ENCODE results near the gene APOL4.
"Not testable (repeated sequence)": the region's sequence is repeated elsewhere in the genome, so short reads cannot be mapped to it uniquely, and the experiment has no call there.

Gene APOL4

GRCh38 chr22:36208914-36209313 is 7.3 kb upstream of the APOL4 start:
- Histone ChIP-seq H3K4me2 (ENCODE audit: low read length) (no peak overlapping the region), H3K4ac (ENCODE audit: low read depth, low read length) (no peak overlapping the region), H2BK15ac (replicated peaks; ENCODE audit: low read depth) (no peak overlapping the region), H3K79me1 (ENCODE audit: low read length) (no peaks in the 10 kb centered on the region), H2AK5ac (ENCODE audit: low read length) (no peak overlapping the region), H3K27ac (ENCODE audit: low read depth, low read length) (no peak overlapping the region), H3K4me1 (ENCODE audit: control insufficient read depth, low read depth, low read length) (no peaks in the 10 kb centered on the region), H3K36me3 (ENCODE audit: control insufficient read depth, insufficient read depth, low read length) (no peaks in the 10 kb centered on the region), H3K56ac (ENCODE audit: low read length) (no peak overlapping the region), H3K18ac (ENCODE audit: low read length) (no peak overlapping the region), H4K8ac (ENCODE audit: low read depth, low read length) (no peak overlapping the region), H2BK120ac (ENCODE audit: low read depth, low read length) (no peak overlapping the region), H3K79me2 (ENCODE audit: control insufficient read depth, insufficient read depth, low read length) (no peaks in the 10 kb centered on the region), H3K4me3 (ENCODE audit: low read length) (peak overlapping the region; percentile 15), H2BK5ac (ENCODE audit: low read length) (no peak overlapping the region), H4K5ac (ENCODE audit: low read length) (no peak overlapping the region), H3K9ac (ENCODE audit: low read length) (no peak overlapping the region), H3K23ac (ENCODE audit: low read length) (no peak overlapping the region), H3K27me3 (ENCODE audit: insufficient read depth, low read length, poor library complexity) (no peaks in the 10 kb centered on the region)
- no CpG with 5 or more reads among the region's 1 CpG for WGBS (ENCODE audit: extremely low coverage, insufficient coverage, low lambda C conversion rate)
- no peak for DNase-seq

GRCh38 chr22:36208162-36208765 is 6.7 kb upstream of the APOL4 start:
- no CpG with 5 or more reads among the region's 1 CpG for WGBS (ENCODE audit: extremely low coverage, insufficient coverage, low lambda C conversion rate)
- Histone ChIP-seq H3K27ac (ENCODE audit: low read depth, low read length) (no peak overlapping the region), H3K79me1 (ENCODE audit: low read length) (no peaks in the 10 kb centered on the region), H3K9ac (ENCODE audit: low read length) (no peak overlapping the region), H3K4me3 (ENCODE audit: low read length) (no peak overlapping the region), H2BK5ac (ENCODE audit: low read length) (no peak overlapping the region), H3K18ac (ENCODE audit: low read length) (no peak overlapping the region), H3K4ac (ENCODE audit: low read depth, low read length) (no peak overlapping the region), H3K79me2 (ENCODE audit: control insufficient read depth, insufficient read depth, low read length) (no peaks in the 10 kb centered on the region), H4K8ac (ENCODE audit: low read depth, low read length) (no peak overlapping the region), H3K56ac (ENCODE audit: low read length) (no peak overlapping the region), H3K23ac (ENCODE audit: low read length) (no peak overlapping the region), H3K27me3 (ENCODE audit: insufficient read depth, low read length, poor library complexity) (no peaks in the 10 kb centered on the region), H3K4me2 (ENCODE audit: low read length) (no peak overlapping the region), H2BK15ac (replicated peaks; ENCODE audit: low read depth) (no peak overlapping the region), H2AK5ac (ENCODE audit: low read length) (no peak overlapping the region), H4K5ac (ENCODE audit: low read length) (no peak overlapping the region), H2BK120ac (ENCODE audit: low read depth, low read length) (no peak overlapping the region), H3K4me1 (ENCODE audit: control insufficient read depth, low read depth, low read length) (no peaks in the 10 kb centered on the region), H3K36me3 (ENCODE audit: control insufficient read depth, insufficient read depth, low read length) (no peaks in the 10 kb centered on the region)
- DNase-seq: no peak

- no peak overlapping the region for H3K9ac ChIP-seq (ENCODE audit: low read length)
- no peaks in the 10 kb centered on the region for H3K79me1 ChIP-seq (ENCODE audit: low read length)
- H3K4ac ChIP-seq (ENCODE audit: low read depth, low read length): no peak overlapping the region
- H3K27me3 ChIP-seq (ENCODE audit: insufficient read depth, low read length, poor library complexity): no peaks in the 10 kb centered on the region
- no peak for DNase-seq
- no peak overlapping the region for H4K8ac ChIP-seq (ENCODE audit: low read depth, low read length)
- no peak overlapping the region for H4K5ac ChIP-seq (ENCODE audit: low read length)
- no peak overlapping the region for H2AK5ac ChIP-seq (ENCODE audit: low read length)
- no peaks in the 10 kb centered on the region for H3K4me1 ChIP-seq (ENCODE audit: control insufficient read depth, low read depth, low read length)
- no peak overlapping the region for H2BK15ac ChIP-seq (replicated peaks; ENCODE audit: low read depth)
- H3K56ac ChIP-seq (ENCODE audit: low read length): no peak overlapping the region
- WGBS (ENCODE audit: extremely low coverage, insufficient coverage, low lambda C conversion rate): no CpG with 5 or more reads among the region's 1 CpG
- H3K4me3 ChIP-seq (ENCODE audit: low read length): no peak overlapping the region
- H2BK120ac ChIP-seq (ENCODE audit: low read depth, low read length): no peak overlapping the region
- H3K18ac ChIP-seq (ENCODE audit: low read length): no peak overlapping the region
- no peak overlapping the region for H2BK5ac ChIP-seq (ENCODE audit: low read length)
- H3K27ac ChIP-seq (ENCODE audit: low read depth, low read length): no peak overlapping the region
- H3K23ac ChIP-seq (ENCODE audit: low read length): no peak overlapping the region
- no peaks in the 10 kb centered on the region for H3K79me2 ChIP-seq (ENCODE audit: control insufficient read depth, insufficient read depth, low read length)
- no peaks in the 10 kb centered on the region for H3K36me3 ChIP-seq (ENCODE audit: control insufficient read depth, insufficient read depth, low read length)
- H3K4me2 ChIP-seq (ENCODE audit: low read length): no peak overlapping the region
Observed at GRCh38 chr22:36206255-36206654, 4.6 kb upstream of the APOL4 start.

DNA sequence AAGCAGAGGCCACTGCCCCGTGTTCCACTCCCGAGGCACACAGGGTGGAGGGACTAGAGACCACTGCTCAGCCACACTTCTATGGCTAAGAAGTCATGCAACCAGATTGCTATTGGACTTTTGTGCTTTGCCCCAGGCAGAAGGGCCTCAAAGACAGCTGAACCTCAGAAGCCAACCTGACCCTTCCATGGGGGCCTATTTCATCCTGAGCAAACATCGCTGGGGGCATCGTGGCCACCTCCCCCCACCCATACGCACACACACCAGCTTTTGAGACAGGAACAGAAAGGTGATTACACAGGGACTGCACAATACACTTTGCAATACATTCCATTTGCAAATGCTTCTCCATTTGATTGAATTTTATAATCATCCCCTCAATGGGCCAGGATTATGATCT is 4.0 kb upstream of the APOL4 start:
- not testable (repeated sequence) for H3K23ac ChIP-seq (ENCODE audit: low read length); H3K4me3 ChIP-seq (ENCODE audit: low read length); H3K27me3 ChIP-seq (ENCODE audit: insufficient read depth, low read length, poor library complexity); H3K9ac ChIP-seq (ENCODE audit: low read length); H3K56ac ChIP-seq (ENCODE audit: low read length); H3K18ac ChIP-seq (ENCODE audit: low read length); H3K27ac ChIP-seq (ENCODE audit: low read depth, low read length); H3K79me2 ChIP-seq (ENCODE audit: control insufficient read depth, insufficient read depth, low read length); DNase-seq; H3K4ac ChIP-seq (ENCODE audit: low read depth, low read length); H3K4me2 ChIP-seq (ENCODE audit: low read length); H2BK5ac ChIP-seq (ENCODE audit: low read length); H3K79me1 ChIP-seq (ENCODE audit: low read length); H2BK15ac ChIP-seq (replicated peaks; ENCODE audit: low read depth); H2BK120ac ChIP-seq (ENCODE audit: low read depth, low read length); H4K5ac ChIP-seq (ENCODE audit: low read length); H4K8ac ChIP-seq (ENCODE audit: low read depth, low read length); H2AK5ac ChIP-seq (ENCODE audit: low read length); H3K36me3 ChIP-seq (ENCODE audit: control insufficient read depth, insufficient read depth, low read length); H3K4me1 ChIP-seq (ENCODE audit: control insufficient read depth, low read depth, low read length)
- WGBS (ENCODE audit: extremely low coverage, insufficient coverage, low lambda C conversion rate): no CpG with 5 or more reads among the region's 5 CpGs

- H3K27ac ChIP-seq (ENCODE audit: low read depth, low read length): no peak overlapping the region
- H2BK5ac ChIP-seq (ENCODE audit: low read length): no peak overlapping the region
- no peak overlapping the region for H3K18ac ChIP-seq (ENCODE audit: low read length)
- H3K9ac ChIP-seq (ENCODE audit: low read length): no peak overlapping the region
- H3K56ac ChIP-seq (ENCODE audit: low read length): peak overlapping the region; percentile 34
- H3K79me1 ChIP-seq (ENCODE audit: low read length): no peaks in the 10 kb centered on the region
- H3K4ac ChIP-seq (ENCODE audit: low read depth, low read length): no peak overlapping the region
- H3K23ac ChIP-seq (ENCODE audit: low read length): no peak overlapping the region
- no peaks in the 10 kb centered on the region for H3K27me3 ChIP-seq (ENCODE audit: insufficient read depth, low read length, poor library complexity)
- H2BK120ac ChIP-seq (ENCODE audit: low read depth, low read length): no peak overlapping the region
- no peak overlapping the region for H3K4me2 ChIP-seq (ENCODE audit: low read length)
- no peak overlapping the region for H3K4me3 ChIP-seq (ENCODE audit: low read length)
- DNase-seq: no peak
- no peaks in the 10 kb centered on the region for H3K79me2 ChIP-seq (ENCODE audit: control insufficient read depth, insufficient read depth, low read length)
- H2AK5ac ChIP-seq (ENCODE audit: low read length): no peak overlapping the region
- H4K5ac ChIP-seq (ENCODE audit: low read length): no peak overlapping the region
- no peak overlapping the region for H2BK15ac ChIP-seq (replicated peaks; ENCODE audit: low read depth)
- no peaks in the 10 kb centered on the region for H3K36me3 ChIP-seq (ENCODE audit: control insufficient read depth, insufficient read depth, low read length)
- no peak overlapping the region for H4K8ac ChIP-seq (ENCODE audit: low read depth, low read length)
- WGBS (ENCODE audit: extremely low coverage, insufficient coverage, low lambda C conversion rate): no CpG with 5 or more reads among the region's 6 CpGs
- no peaks in the 10 kb centered on the region for H3K4me1 ChIP-seq (ENCODE audit: control insufficient read depth, low read depth, low read length)
Observed at GRCh38 chr22:36204632-36205015, 3.0 kb upstream of the APOL4 start.

DNA sequence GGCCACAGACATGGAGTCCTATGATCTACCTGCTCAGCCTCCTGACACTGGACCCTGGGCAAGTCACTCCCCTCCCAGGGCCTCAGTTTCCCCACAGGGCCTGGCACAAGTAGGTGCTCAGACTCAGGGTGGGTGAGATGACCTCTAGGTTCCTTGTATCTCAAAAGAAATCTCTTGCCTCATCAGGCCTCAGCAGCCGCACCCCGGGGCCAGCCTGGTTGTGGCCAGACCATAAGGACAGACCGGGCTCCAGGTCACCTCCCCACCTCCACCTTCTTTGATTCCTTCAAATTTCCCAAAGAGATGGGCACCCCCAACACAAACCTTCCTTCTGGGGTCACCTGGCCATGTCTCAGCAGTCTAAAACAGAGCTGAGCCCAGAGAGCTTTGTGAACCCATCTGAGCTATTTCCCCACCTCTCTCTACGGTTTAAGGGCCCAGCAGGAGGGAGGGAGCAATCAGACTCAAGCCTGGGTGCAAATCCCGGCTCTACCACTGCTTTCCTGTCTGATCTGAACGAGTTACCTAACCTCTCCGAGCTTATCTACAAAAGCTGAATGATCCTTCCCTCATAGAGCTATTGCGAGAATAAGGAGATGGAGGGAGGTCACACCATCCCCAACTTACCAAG is 2.5 kb upstream of the APOL4 start:
- Histone ChIP-seq H4K5ac (ENCODE audit: low read length) (no peak overlapping the region), H3K56ac (ENCODE audit: low read length) (peak overlapping the region; percentile 34), H2BK120ac (ENCODE audit: low read depth, low read length) (no peak overlapping the region), H3K9ac (ENCODE audit: low read length) (no peak overlapping the region), H3K79me1 (ENCODE audit: low read length) (no peaks in the 10 kb centered on the region), H3K4ac (ENCODE audit: low read depth, low read length) (no peak overlapping the region), H2BK5ac (ENCODE audit: low read length) (no peak overlapping the region), H3K36me3 (ENCODE audit: control insufficient read depth, insufficient read depth, low read length) (no peaks in the 10 kb centered on the region), H3K23ac (ENCODE audit: low read length) (no peak overlapping the region), H3K4me2 (ENCODE audit: low read length) (no peak overlapping the region), H3K18ac (ENCODE audit: low read length) (no peak overlapping the region), H4K8ac (ENCODE audit: low read depth, low read length) (no peak overlapping the region), H3K27me3 (ENCODE audit: insufficient read depth, low read length, poor library complexity) (no peaks in the 10 kb centered on the region), H2BK15ac (replicated peaks; ENCODE audit: low read depth) (no peak overlapping the region), H3K79me2 (ENCODE audit: control insufficient read depth, insufficient read depth, low read length) (no peaks in the 10 kb centered on the region), H2AK5ac (ENCODE audit: low read length) (no peak overlapping the region), H3K27ac (ENCODE audit: low read depth, low read length) (no peak overlapping the region), H3K4me3 (ENCODE audit: low read length) (no peak overlapping the region), H3K4me1 (ENCODE audit: control insufficient read depth, low read depth, low read length) (no peaks in the 10 kb centered on the region)
- no peak for DNase-seq
- WGBS (ENCODE audit: extremely low coverage, insufficient coverage, low lambda C conversion rate): no CpG with 5 or more reads among the region's 8 CpGs

Measured in mesendoderm (in vitro differentiated cells).